Measurements from ENCODE around the gene CXCL3.

Gene CXCL3

GRCh38 chr4:74055096-74055495, 16.6 kb upstream of the CXCL3 start:
- no peak for DNase-seq

DNA sequence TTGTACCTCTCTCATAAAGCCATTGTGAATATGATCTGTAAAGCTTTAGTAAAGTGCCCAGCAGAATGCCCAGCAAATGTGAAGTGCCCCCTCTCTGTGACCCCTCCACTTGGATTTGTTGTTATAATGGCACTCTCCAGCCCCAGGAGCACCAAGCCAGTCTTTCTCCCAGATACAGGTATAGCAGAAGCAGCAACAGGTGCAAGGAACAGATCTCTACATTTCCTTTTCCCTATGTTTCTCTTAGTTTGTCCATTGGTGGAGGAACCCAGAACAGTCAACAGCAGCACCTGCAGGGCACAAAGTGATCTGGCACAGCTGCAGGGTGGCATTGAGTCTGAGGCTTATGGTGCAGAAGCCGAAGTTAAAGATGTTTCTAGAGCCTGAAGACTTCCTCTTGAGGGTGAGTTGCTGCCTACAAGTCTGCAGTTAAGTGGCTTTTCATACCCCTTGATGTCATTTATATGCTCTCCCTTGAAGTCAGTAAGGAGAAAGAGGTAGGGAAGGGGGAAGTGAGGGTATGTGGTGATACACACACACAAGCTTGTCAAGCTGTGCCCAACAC, 16.1 kb upstream of the CXCL3 start:
- DNase-seq, result no peak

- DNase-seq, result no peak
These were observed 8.7 kb upstream of the CXCL3 start for GRCh38 chr4:74047152-74047551.

DNA sequence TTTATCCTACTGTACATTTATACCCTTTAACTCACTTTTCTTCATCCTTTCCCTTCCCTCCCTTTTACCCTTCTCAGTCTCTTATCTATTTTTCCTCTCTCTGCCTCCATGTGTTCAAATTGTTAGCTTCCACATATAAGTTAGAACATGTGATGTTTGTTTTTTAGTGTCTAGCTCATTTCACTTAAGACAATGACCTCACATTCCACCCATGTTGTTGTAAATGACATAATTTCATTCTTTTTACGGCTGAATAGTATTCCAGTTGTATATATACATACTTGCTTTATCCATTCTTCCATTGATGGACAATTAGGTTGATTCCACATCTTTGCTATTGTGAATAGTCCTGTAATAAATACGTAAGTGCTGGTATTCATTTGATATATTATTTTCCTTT, 7.3 kb upstream of the CXCL3 start:
- no peak for DNase-seq

DNA sequence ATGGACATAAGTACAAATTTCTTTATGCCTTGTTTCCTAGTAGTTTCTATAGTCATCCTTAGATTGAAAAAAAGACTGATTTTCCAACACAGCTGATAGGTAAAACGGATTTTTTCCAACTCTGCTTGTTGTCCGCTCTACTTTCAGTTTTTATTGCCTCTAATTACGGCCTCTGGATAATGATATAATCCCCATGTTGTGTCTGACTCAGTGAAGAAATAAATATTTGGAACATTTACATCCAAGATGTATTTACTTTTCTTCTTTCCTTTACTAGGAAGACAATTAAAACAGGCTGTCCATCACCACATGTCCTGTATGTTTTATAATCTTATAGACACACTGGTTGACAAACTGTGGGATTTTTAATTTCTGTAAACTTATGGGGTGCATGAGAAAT, 6.8 kb upstream of the CXCL3 start:
- no peak for DNase-seq

DNA sequence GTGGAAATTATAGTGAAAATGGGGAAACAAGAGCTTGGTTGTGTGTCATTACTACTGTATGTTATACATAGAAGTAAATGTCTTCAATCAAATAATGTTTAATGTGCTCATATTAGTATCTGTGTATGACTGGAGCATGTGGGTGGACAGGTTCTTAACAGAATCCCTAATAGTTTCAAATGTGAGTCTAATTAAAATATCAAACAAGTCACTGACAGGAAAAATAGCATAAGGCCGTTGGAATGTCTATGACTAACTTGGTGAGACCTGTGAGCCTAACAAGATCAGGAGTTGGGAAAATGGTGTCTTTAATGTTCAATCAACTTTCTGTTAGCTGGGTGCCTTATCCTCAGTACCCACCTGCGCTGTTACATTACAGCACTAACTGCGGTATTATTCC, 6.2 kb upstream of the CXCL3 start:
- no peak for DNase-seq

DNA sequence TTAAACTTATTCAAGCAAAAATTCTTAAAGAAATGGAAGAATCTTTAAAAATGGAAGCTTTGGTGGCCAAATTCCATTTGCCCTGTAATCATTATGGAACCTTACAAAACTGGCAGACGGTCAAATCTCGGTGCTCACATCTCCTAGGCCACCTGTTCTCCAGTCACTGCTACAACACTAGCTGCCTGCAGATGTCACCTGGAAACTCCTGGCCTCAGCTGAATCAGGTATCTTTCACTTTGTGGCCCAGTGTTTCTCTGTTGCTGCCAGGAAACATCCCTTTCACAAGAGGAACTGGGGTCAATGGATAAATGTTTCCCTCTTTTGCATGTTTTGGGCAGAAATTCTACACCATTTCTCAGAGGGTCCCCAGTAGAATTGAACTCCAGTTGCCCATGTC, 4.2 kb upstream of the CXCL3 start:
- DNase-seq, result no peak

GRCh38 chr4:74041418-74041817, 2.9 kb upstream of the CXCL3 start:
- DNase-seq, result no peak

DNA sequence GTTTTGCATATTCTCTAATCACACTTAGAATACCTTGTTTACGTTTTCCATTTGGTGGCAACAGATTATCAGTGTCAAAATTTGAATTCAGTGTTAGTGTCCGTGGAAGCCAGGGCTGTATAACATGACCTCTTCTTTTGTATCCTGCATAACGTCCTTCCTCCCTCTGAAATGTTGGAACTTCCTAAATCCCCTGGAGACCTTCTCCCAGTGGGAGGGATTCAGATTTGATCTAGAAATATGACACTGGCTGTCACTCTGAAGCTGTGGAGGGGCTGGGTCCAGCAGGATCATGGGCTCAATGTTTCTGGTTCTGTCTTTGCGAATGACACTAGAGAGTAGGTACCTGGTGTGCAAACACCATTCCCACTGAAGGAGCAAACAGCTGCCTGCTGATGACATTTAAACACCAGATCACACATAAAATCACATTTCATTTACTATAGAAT, 850 bp upstream of the CXCL3 start:
- no peak for DNase-seq

DNA sequence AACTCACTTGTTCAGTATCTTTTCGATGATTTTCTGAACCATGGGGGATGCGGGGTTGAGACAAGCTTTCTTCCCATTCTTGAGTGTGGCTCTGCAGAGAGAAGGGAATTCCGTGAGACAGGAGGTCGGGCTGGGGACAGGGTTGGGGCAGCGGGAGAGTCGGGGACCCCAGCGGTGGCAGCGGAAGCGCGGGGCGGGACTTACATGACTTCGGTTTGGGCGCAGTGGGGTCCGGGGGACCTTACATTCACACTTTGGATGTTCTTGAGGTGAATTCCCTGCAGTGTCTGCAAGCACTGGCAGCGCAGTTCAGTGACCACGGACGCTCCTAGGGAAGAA, 434 bp downstream of the CXCL3 start:
- DNase-seq, result no peak

GRCh38 chr4:74037076-74037955, 1.2 kb downstream of the CXCL3 start:
- no peak for DNase-seq

GRCh38 chr4:74033739-74034138, 4.8 kb downstream of the CXCL3 start:
- DNase-seq, result no peak

DNA sequence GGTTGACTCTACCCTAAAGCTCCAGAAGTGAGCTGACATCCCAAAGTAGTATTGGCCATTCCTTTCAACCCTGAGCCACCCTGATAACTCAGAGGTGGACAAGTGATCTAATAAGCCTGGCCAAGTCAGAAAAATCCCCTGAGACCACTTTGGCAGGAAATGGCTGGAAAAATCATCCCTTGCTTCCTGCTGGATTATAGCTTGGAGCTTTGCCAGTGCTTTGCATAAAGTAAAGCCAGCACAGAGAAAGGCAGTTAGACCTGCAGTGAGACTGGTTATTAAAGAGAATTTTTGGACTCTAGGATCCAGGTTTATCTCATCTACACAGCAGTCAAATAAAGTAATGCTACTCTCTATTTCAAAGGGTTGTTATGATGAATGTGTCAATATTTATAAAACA, 6.4 kb downstream of the CXCL3 start:
- DNase-seq, result no peak

- DNase-seq, result no peak
These were observed 6.9 kb downstream of the CXCL3 start for GRCh38 chr4:74031576-74031975.

- no peak for DNase-seq
These were observed 8.2 kb downstream of the CXCL3 start for GRCh38 chr4:74030285-74030684.

GRCh38 chr4:74028504-74028903, 10.0 kb downstream of the CXCL3 start:
- no peak for DNase-seq

DNA sequence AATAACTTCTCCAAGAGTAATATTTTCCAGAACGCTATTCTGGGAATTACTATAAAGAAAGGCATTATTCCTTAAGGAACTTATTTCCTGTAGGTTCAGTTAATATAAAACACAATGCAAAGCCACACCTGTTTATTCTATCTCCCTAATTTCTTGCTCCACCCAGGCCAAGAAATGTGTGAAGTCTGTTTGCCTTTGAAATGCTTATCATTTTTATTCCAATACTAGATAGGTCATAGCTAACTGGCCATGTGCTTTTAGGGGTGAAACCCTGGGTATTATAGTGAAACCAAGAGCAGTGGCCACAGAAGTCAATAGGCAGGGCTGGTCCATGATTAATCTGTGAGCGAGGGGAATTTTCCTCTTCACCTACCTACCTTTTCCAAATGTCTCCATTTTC, 14.8 kb downstream of the CXCL3 start:
- no peak for DNase-seq

DNA sequence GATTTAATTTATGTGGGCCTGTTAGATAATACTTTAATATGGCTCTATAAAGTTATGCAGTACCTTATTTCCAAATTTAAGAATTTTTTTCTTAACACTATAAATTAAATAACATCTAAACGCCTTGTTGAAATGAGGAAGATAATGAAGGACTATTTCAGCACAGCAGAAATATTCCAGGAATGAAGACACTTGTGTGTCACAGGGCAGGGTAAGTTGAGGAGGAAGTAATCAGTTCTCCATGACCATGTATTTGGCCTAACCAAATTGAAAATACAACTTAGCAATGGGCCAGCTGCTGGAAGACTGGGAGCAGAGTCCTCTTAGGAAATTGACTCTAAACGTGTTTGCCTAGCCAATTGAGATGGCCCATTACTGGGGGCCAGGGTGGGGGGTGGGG, 16.9 kb downstream of the CXCL3 start:
- DNase-seq, result no peak

GRCh38 chr4:74018771-74019170, 19.7 kb downstream of the CXCL3 start:
- no peak for DNase-seq

DNA sequence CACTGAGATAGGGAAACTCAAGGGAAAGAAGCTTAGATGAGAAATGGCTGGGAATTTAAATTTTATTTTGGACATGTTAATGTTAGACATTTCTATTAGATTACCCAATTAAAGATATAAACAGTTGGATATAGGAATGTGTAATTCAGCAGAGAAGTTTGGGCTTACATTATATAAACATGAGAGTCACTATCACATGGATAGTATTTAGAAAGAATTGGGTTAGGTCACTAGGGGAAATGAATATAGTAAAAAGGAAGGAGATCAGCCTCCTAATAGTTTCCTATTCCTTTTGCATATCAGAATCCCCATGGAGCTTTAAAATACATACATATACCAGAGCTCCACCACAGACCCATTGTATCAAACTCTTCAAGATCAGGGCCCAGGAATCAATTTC, 20.4 kb downstream of the CXCL3 start:
- DNase-seq, result no peak

DNA sequence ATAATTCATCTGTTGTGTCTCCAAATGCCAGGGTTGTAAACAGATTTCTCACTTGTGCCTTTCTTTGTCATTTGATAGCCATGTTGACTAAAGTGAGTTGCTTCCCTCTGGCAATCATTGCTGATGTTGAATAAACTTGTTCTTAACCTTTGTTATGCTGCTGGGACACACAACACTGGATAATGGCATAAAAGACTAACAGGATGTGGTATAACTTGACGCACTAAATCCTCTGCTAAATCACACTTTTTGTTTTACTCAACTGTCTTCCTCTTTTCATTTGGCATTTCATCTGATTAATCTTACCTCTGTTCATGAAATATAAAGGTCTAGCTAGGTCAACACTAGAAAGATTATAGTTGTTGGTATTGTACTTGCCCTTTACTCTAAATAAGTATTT, 22.4 kb downstream of the CXCL3 start:
- no peak for DNase-seq

- DNase-seq, result no peak
These were observed 23.2 kb downstream of the CXCL3 start for GRCh38 chr4:74015126-74015780.

DNA sequence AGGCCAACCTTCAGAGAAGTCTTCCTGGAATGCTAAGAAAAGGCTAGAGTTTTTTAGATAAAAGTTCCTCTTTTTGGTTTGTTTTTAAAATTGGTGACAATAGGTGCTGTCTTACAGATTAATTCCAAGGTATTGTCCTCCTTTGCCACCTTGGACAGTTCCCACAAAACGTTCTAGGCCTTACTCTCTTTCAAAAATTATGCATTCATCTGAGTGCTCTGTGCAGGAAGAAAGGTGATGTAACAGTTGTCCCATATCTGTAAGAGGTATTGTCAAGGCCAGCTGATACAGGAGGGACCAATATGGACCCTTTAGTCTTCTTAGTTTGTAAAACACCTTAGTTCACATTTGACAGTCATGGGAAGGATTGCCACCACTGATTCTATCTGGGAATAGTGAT, 24.2 kb downstream of the CXCL3 start:
- no peak for DNase-seq

- DNase-seq, result no peak
These were observed 25.2 kb downstream of the CXCL3 start for GRCh38 chr4:74013264-74013663.

Data from activated CD4-positive, alpha-beta T cell treated with anti-CD3 and anti-CD28 coated beads, Interleukin-2, amount 50 U/mL, for 1 hour (primary cell).